ENCODE results near the gene OR10G3.

GRCh38 chr14:21523203-21523602 lies 56.7 kb downstream of the OR10G3 start:
- TF ChIP-seq, protein P1, sequence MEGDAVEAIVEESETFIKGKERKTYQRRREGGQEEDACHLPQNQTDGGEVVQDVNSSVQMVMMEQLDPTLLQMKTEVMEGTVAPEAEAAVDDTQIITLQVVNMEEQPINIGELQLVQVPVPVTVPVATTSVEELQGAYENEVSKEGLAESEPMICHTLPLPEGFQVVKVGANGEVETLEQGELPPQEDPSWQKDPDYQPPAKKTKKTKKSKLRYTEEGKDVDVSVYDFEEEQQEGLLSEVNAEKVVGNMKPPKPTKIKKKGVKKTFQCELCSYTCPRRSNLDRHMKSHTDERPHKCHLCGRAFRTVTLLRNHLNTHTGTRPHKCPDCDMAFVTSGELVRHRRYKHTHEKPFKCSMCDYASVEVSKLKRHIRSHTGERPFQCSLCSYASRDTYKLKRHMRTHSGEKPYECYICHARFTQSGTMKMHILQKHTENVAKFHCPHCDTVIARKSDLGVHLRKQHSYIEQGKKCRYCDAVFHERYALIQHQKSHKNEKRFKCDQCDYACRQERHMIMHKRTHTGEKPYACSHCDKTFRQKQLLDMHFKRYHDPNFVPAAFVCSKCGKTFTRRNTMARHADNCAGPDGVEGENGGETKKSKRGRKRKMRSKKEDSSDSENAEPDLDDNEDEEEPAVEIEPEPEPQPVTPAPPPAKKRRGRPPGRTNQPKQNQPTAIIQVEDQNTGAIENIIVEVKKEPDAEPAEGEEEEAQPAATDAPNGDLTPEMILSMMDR (IDR thresholded peaks at IDR 0.05; ENCODE audit: insufficient read depth, low read depth, low read length): no peak
- no peak for TF ChIP-seq EZH2 (IDR thresholded peaks at IDR 0.05; ENCODE audit: insufficient read depth, low read length)

Measured in astrocyte (in vitro differentiated cells and primary cell).